Osteoblast (primary cell): ENCODE data around the gene PCDHGA1. TPM values are rescaled to one million over a fixed set of nuclear protein-coding genes. Genes with fewer than 3 reads are reported as not detected.

Experiments
- DNase-seq: peaks from one replicate; pipeline ENCODE4 v3.0.0; 2011; ENCODE audit warnings: low spot score, mixed read lengths; ENCODE audit not compliant: insufficient read length; ENCODE audit errors: missing footprints
- H2AFZ ChIP-seq: 2 replicates; pipeline ENCODE4 v1.6.0; 2011; ENCODE audit warnings: mild to moderate bottlenecking, low read length
- H3K27ac ChIP-seq: 2 replicates; pipeline ENCODE4 v1.5.1; 2011; ENCODE audit warnings: mild to moderate bottlenecking, low read depth, low read length, moderate library complexity
- H3K27me3 ChIP-seq: 2 replicates; pipeline ENCODE4 v1.6.0; 2012; ENCODE audit warnings: mild to moderate bottlenecking, control low read depth, inconsistent platforms, low read length, moderate library complexity; ENCODE audit not compliant: insufficient read depth
- H3K36me3 ChIP-seq: 2 replicates; pipeline ENCODE4 v1.5.1; 2011; ENCODE audit warnings: mild to moderate bottlenecking, low read length, control low read depth, moderate library complexity; ENCODE audit not compliant: insufficient read depth
- H3K4me1 ChIP-seq: 2 replicates; pipeline ENCODE4 v1.5.1; 2011; ENCODE audit warnings: mild to moderate bottlenecking, low read length, control low read depth, moderate library complexity; ENCODE audit not compliant: insufficient read depth
- H3K4me2 ChIP-seq: 2 replicates; pipeline ENCODE4 v1.6.0; 2011; ENCODE audit warnings: mild to moderate bottlenecking, low read length; ENCODE audit not compliant: insufficient read depth
- H3K4me3 ChIP-seq: fragments of 200-600 bp; sonication (generic); 3 replicates; pipeline ENCODE4 v1.5.1; 2012; ENCODE audit warnings: mild to moderate bottlenecking, low read length, inconsistent platforms; ENCODE audit not compliant: insufficient read depth
- H3K79me2 ChIP-seq: 2 replicates; pipeline ENCODE4 v1.6.0; 2012; ENCODE audit warnings: mild to moderate bottlenecking, low read length, control low read depth, inconsistent platforms; ENCODE audit not compliant: insufficient read depth
- H3K9me3 ChIP-seq: 2 replicates; pipeline ENCODE4 v1.5.1; 2011; ENCODE audit warnings: low read depth, low read length, control low read depth
- H4K20me1 ChIP-seq: 2 replicates; pipeline ENCODE4 v1.6.0; 2012; ENCODE audit warnings: mild to moderate bottlenecking, low read length, control low read depth; ENCODE audit not compliant: insufficient read depth
- total RNA-seq: library from RNA; depleted of rRNA; stranded (reverse); fragments of >200 nt; gene quantifications from 2 replicates; pipeline ENCODE4 v1.2.3, GENCODE V29; 2012
- TF ChIP-seq, protein P1 (sequence below): IDR thresholded peaks from 2 replicates; pipeline ENCODE4 v1.5.1; 2011; ENCODE audit warnings: mild to moderate bottlenecking, low read depth, low read length, moderate library complexity; ENCODE audit errors: extremely low read depth

Gene PCDHGA1
- total RNA-seq, 1 donor: 1.1 TPM

DNA sequence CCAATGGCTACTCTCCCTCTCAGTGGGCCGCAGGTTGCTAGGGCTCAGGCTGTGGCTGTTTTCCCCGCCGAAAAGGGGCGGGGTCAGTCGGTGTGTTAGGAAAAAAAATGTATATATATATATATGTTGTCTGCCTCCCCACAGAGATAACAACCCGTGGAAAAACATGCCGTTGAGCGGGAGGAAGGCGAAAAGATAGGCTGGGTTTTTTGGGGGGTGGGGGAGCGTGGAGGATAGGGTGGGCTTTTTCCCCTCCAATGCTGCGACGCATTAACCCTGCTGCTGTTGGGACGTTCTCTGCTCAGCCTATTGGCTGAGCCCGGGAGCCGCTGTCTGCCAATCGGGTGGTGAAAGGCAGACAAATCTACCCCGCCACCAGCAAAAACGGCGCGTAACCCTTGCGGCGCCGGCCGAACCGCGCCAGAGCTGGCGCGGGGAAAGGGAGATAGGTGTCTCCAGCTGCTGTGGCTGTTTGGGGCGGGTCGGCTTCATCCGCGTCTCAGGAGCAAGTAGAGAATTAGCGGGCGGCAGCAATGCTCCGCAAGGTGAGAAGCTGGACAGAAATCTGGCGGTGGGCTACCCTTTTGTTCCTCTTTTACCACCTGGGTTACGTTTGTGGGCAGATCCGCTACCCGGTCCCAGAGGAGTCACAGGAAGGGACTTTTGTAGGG is 154.5 kb downstream of the PCDHGA1 start, which contains the start of gene PCDHGC4:
Gene PCDHGC4, plus strand, starts transcription at position 390 of the 671 bp plus-strand sequence. Its CDS starts 144 bp downstream, at position 534.
- H3K4me2 ChIP-seq: peak within 1 kb of the TSS; percentile 21
- H3K9me3 ChIP-seq: no peaks in the 10 kb centered on the region
- H3K4me1 ChIP-seq: peaks cover 23% of the 10 kb centered on the region
- H3K27ac ChIP-seq: no peak within 1 kb of the TSS
- peak; percentile 43 for DNase-seq
- H3K36me3 ChIP-seq: peaks cover 16% of the 10 kb centered on the region
- peaks cover 80% of the 10 kb centered on the region for H3K79me2 ChIP-seq
- TF ChIP-seq, protein P1, sequence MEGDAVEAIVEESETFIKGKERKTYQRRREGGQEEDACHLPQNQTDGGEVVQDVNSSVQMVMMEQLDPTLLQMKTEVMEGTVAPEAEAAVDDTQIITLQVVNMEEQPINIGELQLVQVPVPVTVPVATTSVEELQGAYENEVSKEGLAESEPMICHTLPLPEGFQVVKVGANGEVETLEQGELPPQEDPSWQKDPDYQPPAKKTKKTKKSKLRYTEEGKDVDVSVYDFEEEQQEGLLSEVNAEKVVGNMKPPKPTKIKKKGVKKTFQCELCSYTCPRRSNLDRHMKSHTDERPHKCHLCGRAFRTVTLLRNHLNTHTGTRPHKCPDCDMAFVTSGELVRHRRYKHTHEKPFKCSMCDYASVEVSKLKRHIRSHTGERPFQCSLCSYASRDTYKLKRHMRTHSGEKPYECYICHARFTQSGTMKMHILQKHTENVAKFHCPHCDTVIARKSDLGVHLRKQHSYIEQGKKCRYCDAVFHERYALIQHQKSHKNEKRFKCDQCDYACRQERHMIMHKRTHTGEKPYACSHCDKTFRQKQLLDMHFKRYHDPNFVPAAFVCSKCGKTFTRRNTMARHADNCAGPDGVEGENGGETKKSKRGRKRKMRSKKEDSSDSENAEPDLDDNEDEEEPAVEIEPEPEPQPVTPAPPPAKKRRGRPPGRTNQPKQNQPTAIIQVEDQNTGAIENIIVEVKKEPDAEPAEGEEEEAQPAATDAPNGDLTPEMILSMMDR: no peak
- no peak within 1 kb of the TSS for H3K4me3 ChIP-seq
- no peak within 1 kb of the TSS for H2AFZ ChIP-seq
- H4K20me1 ChIP-seq: peaks cover 44% of the 10 kb centered on the region
- H3K27me3 ChIP-seq: no peaks in the 10 kb centered on the region

GRCh38 chr5:141485321-141486055 is 155.2 kb downstream of the PCDHGA1 start:
- no peak overlapping the region for H3K4me2 ChIP-seq
- peaks cover 26% of the 10 kb centered on the region for H3K4me1 ChIP-seq

GRCh38 chr5:141486091-141486490 is 155.8 kb downstream of the PCDHGA1 start:
- DNase-seq: peak; percentile 14
- Histone ChIP-seq H3K4me3 (no peak overlapping the region), H3K4me2 (no peak overlapping the region), H3K9me3 (no peaks in the 10 kb centered on the region), H3K27ac (no peak overlapping the region), H3K36me3 (peaks cover 29% of the 10 kb centered on the region), H3K79me2 (peaks cover 80% of the 10 kb centered on the region), H2AFZ (no peak overlapping the region), H3K4me1 (peaks cover 26% of the 10 kb centered on the region), H3K27me3 (no peaks in the 10 kb centered on the region), H4K20me1 (peaks cover 51% of the 10 kb centered on the region)
- TF ChIP-seq, protein P1: no peak

More at GRCh38 chr5:141485321-141486055, 155.2 kb downstream of the PCDHGA1 start:
- Histone ChIP-seq H3K79me2 (peaks cover 80% of the 10 kb centered on the region), H3K9me3 (no peaks in the 10 kb centered on the region), H4K20me1 (peaks cover 45% of the 10 kb centered on the region), H3K4me3 (no peak overlapping the region), H3K27ac (no peak overlapping the region), H3K36me3 (peaks cover 23% of the 10 kb centered on the region), H2AFZ (no peak overlapping the region), H3K27me3 (no peaks in the 10 kb centered on the region)
- TF ChIP-seq, protein P1: no peak
- no peak for DNase-seq

DNA sequence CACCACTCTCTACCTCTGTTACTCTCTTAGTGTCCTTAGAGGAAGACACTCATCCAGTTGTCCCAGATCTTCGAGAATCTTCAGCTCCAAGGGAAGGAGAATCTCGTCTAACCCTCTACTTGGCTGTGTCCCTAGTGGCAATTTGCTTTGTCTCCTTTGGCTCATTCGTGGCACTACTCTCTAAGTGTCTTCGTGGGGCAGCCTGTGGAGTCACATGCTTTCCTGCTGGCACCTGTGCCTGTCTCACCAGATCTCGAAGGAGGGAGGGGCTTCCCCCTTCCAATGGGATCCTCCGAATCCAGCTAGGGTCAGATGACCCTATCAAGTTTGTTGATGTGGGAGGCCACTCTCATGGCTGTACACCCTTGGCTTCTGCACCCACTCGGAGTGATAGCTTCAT is 156.8 kb downstream of the PCDHGA1 start:
- H2AFZ ChIP-seq: no peak overlapping the region
- DNase-seq: no peak
- H3K27me3 ChIP-seq: no peaks in the 10 kb centered on the region
- no peaks in the 10 kb centered on the region for H3K9me3 ChIP-seq
- H3K27ac ChIP-seq: no peak overlapping the region
- H3K36me3 ChIP-seq: peaks cover 31% of the 10 kb centered on the region
- no peak overlapping the region for H3K4me2 ChIP-seq
- H3K4me1 ChIP-seq: peaks cover 26% of the 10 kb centered on the region
- peaks cover 83% of the 10 kb centered on the region for H3K79me2 ChIP-seq
- H3K4me3 ChIP-seq: no peak overlapping the region
- peaks cover 55% of the 10 kb centered on the region for H4K20me1 ChIP-seq
- TF ChIP-seq, protein P1: no peak
